WERI-Rb-1 (cell line): ENCODE results near the gene TANC1.

ENCODE experiments used
- DNase-seq: peaks from one replicate; pipeline ENCODE4 v3.0.0-alpha.2; 2020
- H3K27ac ChIP-seq: fragments of 250-450 bp; sonication (Bioruptor Pico); 2 replicates; pipeline ENCODE4 v1.5.1; 2020; ENCODE audit warnings: mild to moderate bottlenecking, moderate library complexity
- H3K27me3 ChIP-seq: fragments of 250-450 bp; sonication (Bioruptor Pico); 2 replicates; pipeline ENCODE4 v1.5.1; 2021; ENCODE audit warnings: mild to moderate bottlenecking, low read depth, moderate library complexity; ENCODE audit not compliant: insufficient read depth, severe bottlenecking
- H3K36me3 ChIP-seq: fragments of 250-450 bp; sonication (Bioruptor Pico); 2 replicates; pipeline ENCODE4 v1.5.1; 2020; ENCODE audit warnings: mild to moderate bottlenecking, moderate library complexity
- H3K4me3 ChIP-seq: 2 replicates; pipeline ENCODE4 v1.5.1; 2011; ENCODE audit warnings: low read depth, mild to moderate bottlenecking, control low read depth, low read length
- H3K9me3 ChIP-seq: fragments of 250-450 bp; sonication (Bioruptor Pico); 2 replicates; pipeline ENCODE4 v1.5.1; 2021; ENCODE audit warnings: mild to moderate bottlenecking, moderate library complexity; ENCODE audit not compliant: severe bottlenecking
- CTCF ChIP-seq: IDR thresholded peaks from 2 replicates; pipeline ENCODE4 v1.5.1; 2011; ENCODE audit warnings: low read depth, mild to moderate bottlenecking, control low read depth, inconsistent platforms, low read length

Gene TANC1

DNA sequence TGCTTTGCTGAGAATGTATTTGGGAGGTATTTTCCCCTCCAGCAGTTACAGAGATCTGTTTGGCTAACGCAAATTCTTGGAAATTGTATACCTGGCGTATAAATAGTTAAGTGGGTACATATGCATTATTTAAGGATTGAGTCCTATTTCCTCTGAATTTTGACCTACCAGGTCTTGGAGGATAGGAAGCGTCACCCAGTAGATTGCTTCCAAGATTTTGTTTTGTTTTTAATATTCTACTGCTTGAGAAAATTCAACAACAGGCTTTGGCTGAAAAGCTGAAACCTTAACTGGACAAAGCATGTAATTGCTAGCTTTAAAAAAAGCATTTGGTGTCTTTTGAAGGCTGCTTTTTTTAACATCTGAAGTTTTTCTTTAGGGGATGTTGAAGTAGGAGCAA, 168.0 kb downstream of the TANC1 start:
- Histone ChIP-seq H3K27me3 (no peaks in the 10 kb centered on the region), H3K27ac (no peak overlapping the region), H3K9me3 (no peaks in the 10 kb centered on the region), H3K4me3 (no peak overlapping the region), H3K36me3 (no peaks in the 10 kb centered on the region; the same call in 1 of the 2 replicates)
- no peak for TF ChIP-seq CTCF
- no peak for DNase-seq

GRCh38 chr2:159137511-159138241, 169.2 kb downstream of the TANC1 start:
- Histone ChIP-seq H3K27ac (no peak overlapping the region), H3K27me3 (no peaks in the 10 kb centered on the region), H3K4me3 (no peak overlapping the region), H3K9me3 (no peaks in the 10 kb centered on the region), H3K36me3 (no peaks in the 10 kb centered on the region; the same call in 1 of the 2 replicates)
- DNase-seq, result no peak
- TF ChIP-seq CTCF, result no peak

DNA sequence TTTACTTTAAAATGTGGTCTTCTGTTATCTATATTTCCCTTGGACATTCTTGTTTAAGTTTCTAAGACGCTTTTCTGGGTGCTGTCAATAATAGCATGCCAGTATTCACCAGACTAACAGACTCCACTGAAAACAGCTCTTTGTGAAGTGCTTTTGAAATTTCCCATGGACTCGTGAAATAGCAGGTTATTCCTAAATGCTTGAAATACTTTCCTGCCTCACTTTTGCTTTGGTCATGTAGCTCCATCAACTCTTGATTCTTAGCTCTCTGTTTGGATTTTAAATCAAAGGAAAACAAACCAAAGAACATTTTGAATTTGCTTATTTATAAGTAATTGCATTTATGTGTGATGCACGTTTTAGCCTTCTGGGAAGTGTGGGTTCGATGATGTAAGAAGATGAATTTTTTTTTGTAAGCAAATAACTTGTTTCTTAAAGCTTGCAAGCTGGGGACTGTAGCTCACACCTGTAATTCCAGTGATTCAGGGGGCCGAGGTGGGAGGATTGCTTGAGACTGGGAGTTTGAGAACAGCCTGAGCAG, 170.3 kb downstream of the TANC1 start:
- no peak overlapping the region for H3K4me3 ChIP-seq
- TF ChIP-seq CTCF, result no peak
- no peaks in the 10 kb centered on the region; the same call in 1 of the 2 replicates for H3K36me3 ChIP-seq
- no peak for DNase-seq
- no peaks in the 10 kb centered on the region for H3K9me3 ChIP-seq
- no peak overlapping the region for H3K27ac ChIP-seq
- no peaks in the 10 kb centered on the region for H3K27me3 ChIP-seq

DNA sequence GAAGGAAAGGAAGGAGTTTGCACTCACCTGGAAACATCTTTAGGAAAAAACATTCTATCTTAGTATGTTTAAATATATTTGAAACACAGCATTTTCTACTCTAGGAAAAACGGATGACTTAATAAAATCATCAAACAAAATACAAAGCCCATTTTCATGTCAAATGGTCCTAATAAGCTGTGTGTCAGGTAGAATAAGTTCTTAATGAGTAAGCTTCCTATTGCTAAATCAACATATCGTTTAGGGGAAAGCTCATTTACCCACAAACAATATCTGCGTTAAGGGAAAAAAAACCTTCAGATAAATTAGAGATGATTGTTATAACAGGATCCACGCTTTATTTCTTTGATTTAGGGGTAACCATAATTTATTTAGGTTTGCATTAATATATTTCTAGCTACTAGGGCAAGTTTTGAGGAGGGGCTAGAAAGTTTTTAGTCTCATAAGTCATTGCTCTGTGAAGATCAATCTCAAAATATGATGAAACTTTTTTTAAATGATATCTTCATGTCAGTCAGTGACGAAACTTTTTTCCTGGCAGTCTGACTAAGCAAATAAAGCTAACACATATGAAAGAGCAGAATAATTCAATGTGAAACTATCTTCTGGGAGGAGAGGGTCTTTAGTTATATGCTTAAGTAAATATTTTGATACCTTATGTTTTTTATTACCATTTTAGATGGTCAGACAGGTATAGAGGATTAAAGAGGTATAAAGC, 170.9 kb downstream of the TANC1 start:
- no peak for DNase-seq
- no peak overlapping the region for H3K4me3 ChIP-seq

GRCh38 chr2:159140070-159140769, 171.8 kb downstream of the TANC1 start:
- H3K27ac ChIP-seq, result peak overlapping the region; percentile 66
- no peaks in the 10 kb centered on the region for H3K9me3 ChIP-seq
- H3K36me3 ChIP-seq, result no peaks in the 10 kb centered on the region; the same call in 1 of the 2 replicates
- H3K27me3 ChIP-seq, result no peaks in the 10 kb centered on the region
- no peak overlapping the region for H3K4me3 ChIP-seq
- no peak for TF ChIP-seq CTCF
- DNase-seq, result no peak

More for the DNA sequence above, 170.9 kb downstream of the TANC1 start:
- Histone ChIP-seq H3K27ac (no peak overlapping the region; the same call in 1 of the 2 replicates), H3K27me3 (no peaks in the 10 kb centered on the region), H3K36me3 (no peaks in the 10 kb centered on the region; the same call in 1 of the 2 replicates), H3K9me3 (no peaks in the 10 kb centered on the region)
- TF ChIP-seq CTCF, result no peak
